Brain microvascular endothelial cell (primary cell): ENCODE data around the gene NOS1.

ENCODE experiments used
- DNase-seq: peaks from one replicate; pipeline ENCODE4 v3.0.0-alpha.2; 2020
- H3K27ac ChIP-seq: fragments of 250-450 bp; sonication (Bioruptor Pico); 2 replicates; pipeline ENCODE4 v1.5.1; 2020; ENCODE audit warnings: mild to moderate bottlenecking, moderate library complexity
- H3K27me3 ChIP-seq: fragments of 250-450 bp; sonication (Bioruptor Pico); replicated peaks from 2 replicates; pipeline ENCODE4 v1.5.1; 2020; ENCODE audit warnings: mild to moderate bottlenecking
- H3K36me3 ChIP-seq: fragments of 250-450 bp; sonication (Bioruptor Pico); replicated peaks from 2 replicates; pipeline ENCODE4 v1.5.1; 2020; ENCODE audit warnings: mild to moderate bottlenecking
- H3K4me3 ChIP-seq: 2 replicates; pipeline ENCODE4 v1.5.1; 2011; ENCODE audit warnings: low read depth, mild to moderate bottlenecking, control low read depth, low read length, moderate library complexity
- in situ Hi-C: cut with HindIII; loops from 2 replicates; pipeline ENCODE4 v1.10.0; 2017; ENCODE audit warnings: low sequenced_read_pairs, low pct_ligation_motif_present
- TF ChIP-seq, protein P1 (sequence below): IDR thresholded peaks from 2 replicates; pipeline ENCODE4 v1.5.1; 2011; ENCODE audit warnings: low read depth, mild to moderate bottlenecking, moderate library complexity, low read length, control low read depth, inconsistent platforms; ENCODE audit errors: missing control alignments

The NOS1 gene

DNA sequence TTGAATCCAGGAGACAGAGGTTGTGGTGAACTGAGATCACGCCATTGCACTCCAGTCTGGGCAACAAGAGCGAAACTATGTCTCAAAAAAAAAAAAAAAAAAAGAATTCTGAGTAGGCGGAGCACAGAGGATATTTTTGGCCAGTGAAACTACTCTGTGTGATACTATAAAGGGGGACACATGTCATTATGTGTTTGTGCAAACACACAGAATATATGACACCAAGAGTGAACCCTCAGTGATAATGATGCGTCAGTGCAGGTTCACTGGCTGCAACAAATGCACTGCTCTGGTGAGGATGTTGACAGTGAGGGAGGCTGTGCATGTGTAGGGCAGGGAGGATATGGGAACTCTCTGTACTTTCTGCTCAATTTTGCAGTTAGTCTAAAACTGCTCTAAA is 195.3 kb downstream of the NOS1 start:
- H3K4me3 ChIP-seq, result no peak overlapping the region
- TF ChIP-seq, protein P1, sequence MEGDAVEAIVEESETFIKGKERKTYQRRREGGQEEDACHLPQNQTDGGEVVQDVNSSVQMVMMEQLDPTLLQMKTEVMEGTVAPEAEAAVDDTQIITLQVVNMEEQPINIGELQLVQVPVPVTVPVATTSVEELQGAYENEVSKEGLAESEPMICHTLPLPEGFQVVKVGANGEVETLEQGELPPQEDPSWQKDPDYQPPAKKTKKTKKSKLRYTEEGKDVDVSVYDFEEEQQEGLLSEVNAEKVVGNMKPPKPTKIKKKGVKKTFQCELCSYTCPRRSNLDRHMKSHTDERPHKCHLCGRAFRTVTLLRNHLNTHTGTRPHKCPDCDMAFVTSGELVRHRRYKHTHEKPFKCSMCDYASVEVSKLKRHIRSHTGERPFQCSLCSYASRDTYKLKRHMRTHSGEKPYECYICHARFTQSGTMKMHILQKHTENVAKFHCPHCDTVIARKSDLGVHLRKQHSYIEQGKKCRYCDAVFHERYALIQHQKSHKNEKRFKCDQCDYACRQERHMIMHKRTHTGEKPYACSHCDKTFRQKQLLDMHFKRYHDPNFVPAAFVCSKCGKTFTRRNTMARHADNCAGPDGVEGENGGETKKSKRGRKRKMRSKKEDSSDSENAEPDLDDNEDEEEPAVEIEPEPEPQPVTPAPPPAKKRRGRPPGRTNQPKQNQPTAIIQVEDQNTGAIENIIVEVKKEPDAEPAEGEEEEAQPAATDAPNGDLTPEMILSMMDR, result no peak
- peaks cover 34% of the 10 kb centered on the region for H3K36me3 ChIP-seq
- no peaks in the 10 kb centered on the region for H3K27me3 ChIP-seq
- no peak for DNase-seq
- in situ Hi-C loops, result no loop called here
- no peak overlapping the region for H3K27ac ChIP-seq

DNA sequence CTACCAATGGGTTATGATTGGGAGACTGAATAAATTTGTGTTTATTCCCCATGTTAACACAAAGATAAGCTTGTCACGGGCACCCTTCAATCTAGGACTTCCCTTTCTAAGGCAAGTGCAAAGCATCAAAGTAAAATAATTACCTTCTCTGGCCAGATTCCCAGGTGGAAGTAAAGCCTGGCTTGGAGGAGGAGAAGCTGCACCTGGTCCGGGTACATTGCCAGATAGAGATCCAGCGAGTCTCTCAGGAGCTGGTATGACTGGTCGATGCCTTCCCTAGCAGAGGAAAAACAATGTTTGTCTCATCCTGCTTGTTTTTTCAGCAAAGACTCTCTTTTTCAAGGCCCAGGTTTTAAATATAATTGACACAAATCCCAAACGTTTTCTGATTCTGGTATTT is 196.1 kb downstream of the NOS1 start:
- no peak overlapping the region for H3K4me3 ChIP-seq
- in situ Hi-C loops, result no loop called here
- TF ChIP-seq, protein P1, result no peak
- no peak overlapping the region for H3K27ac ChIP-seq
- peaks cover 35% of the 10 kb centered on the region for H3K36me3 ChIP-seq
- H3K27me3 ChIP-seq, result no peaks in the 10 kb centered on the region
- no peak for DNase-seq

DNA sequence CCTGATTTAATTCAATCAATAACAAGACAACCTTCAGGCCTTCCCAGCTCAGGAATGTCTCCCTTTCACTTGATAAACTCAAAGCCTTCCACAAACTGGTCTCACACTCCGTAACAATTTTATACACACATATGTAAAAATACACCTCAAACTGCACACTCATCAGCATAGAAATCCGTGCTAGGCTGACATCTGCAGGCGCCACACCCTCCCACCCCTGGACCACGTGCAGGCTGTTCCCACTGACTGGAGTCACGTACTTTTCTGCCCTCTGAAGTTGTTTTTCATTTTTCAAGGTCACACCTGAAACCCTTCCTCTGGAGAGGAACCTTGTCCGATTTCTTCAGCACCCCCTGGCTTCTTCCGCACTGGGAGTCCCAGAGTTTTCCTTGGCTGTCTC is 198.8 kb downstream of the NOS1 start:
- Histone ChIP-seq H3K27ac (no peak overlapping the region), H3K4me3 (no peak overlapping the region), H3K36me3 (peaks cover 26% of the 10 kb centered on the region), H3K27me3 (no peaks in the 10 kb centered on the region)
- in situ Hi-C loops, result no loop called here
- TF ChIP-seq, protein P1, result no peak
- no peak for DNase-seq

DNA sequence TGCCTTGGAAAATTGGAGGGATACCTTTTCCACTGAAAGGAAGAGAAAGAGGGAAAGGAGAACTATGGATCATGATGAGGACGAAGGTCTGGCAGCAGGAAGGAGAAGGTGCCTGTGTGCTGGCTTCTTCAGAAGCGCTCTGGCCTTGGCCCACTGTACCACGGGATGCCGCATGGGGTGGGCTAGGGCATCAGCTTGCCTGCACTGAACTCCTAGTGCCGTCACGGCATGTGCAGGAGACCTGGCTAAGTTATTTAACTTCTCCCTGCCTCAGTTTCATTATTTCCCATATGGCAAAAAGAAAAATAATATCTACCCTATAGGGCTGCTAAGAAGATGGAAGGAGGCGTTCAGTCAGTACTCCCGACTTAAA is 199.3 kb downstream of the NOS1 start:
- H3K4me3 ChIP-seq, result no peak overlapping the region
- no peak overlapping the region for H3K27ac ChIP-seq
- TF ChIP-seq, protein P1, result no peak
- DNase-seq, result no peak
- in situ Hi-C loops, result no loop called here
- H3K36me3 ChIP-seq, result peaks cover 26% of the 10 kb centered on the region
- no peaks in the 10 kb centered on the region for H3K27me3 ChIP-seq

DNA sequence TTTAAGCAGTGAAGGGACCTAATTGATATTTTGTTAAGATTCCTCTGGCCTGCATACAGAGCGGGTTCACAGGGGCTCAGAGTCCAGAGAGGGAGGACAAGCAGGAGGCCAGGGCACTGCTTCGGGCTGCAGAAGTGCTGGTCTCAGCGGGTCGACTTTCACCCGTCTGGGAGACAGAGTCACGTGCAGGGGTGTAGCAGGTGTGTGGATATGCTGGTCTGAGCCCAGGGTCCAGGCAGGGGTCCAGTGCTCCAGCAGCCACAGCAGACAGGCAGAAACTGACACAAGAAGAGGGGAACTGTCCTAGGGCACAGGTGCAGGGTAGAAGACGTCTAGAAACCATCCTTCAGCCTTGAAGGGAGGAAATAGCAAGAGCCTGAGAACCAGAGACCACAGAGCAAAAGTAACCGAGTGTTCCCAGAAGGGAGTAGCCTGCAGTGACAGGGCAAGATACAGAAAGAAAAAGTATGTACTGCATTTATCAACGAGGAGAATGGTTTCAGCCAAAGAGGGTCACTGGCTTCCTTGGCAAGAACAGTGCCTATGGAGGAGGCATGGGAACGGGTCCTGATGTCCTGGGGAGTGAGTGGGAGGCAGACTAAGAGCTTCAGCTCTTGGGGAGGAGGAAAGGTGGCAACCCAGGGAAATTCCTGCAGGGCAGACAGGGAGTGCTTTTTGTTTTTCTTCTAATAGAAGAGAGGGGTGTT is 199.8 kb downstream of the NOS1 start:
- H3K36me3 ChIP-seq, result peaks cover 26% of the 10 kb centered on the region
- DNase-seq, result no peak

More for the DNA sequence above, 199.8 kb downstream of the NOS1 start:
- no peaks in the 10 kb centered on the region for H3K27me3 ChIP-seq
- no peak overlapping the region for H3K27ac ChIP-seq
- H3K4me3 ChIP-seq, result no peak overlapping the region
- TF ChIP-seq, protein P1, result no peak
- in situ Hi-C loops, result no loop called here
